ENCODE measurements around the gene ABLIM1.

- TF ChIP-seq CTCF (IDR thresholded peaks at IDR 0.05; ENCODE audit: low read length) (no peak), EZH2 (optimal IDR thresholded peaks at IDR 0.05; ENCODE audit: low read depth, low read length) (no peak), EZH2phosphoT487 (IDR thresholded peaks at IDR 0.05; ENCODE audit: low read length) (no peak)
These were observed 273.9 kb downstream of the ABLIM1 start for GRCh38 chr10:114384181-114384580.

Measured in MM.1S (cell line).